IPS-NIHi11 (cell line): ENCODE measurements around the gene NCR3LG1.

Experiments used
- DNase-seq: peaks from one replicate; pipeline ENCODE4 v3.0.0; 2012; ENCODE audit warnings: mixed read lengths, low spot score

The NCR3LG1 gene

DNA sequence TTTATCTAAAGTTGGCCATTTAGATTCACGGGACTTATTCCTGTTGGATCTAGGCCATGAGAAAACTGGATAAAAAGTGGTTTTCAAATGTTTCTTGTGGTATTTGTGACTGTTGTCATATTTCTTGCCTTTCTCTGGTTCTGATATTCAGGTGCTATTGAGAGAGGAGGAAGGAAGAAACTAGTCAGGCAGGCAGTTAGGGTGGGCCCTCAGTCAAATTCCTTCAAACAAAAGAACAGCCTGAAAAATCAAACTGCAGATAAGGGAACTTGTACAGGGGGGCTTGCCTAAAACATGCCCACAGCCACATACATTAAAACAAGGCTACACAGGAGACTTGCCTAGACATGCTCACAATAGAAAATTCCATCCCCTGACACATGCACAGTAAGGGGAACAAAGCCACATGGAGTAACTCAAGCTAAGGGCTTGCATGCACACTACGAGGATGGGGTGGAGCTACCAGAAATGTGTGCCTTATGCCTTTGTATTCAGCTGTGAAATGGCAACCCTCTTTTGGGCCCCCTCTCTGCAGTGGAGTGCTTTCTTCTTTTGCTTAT is 18.2 kb downstream of the NCR3LG1 start:
- DNase-seq, result no peak

DNA sequence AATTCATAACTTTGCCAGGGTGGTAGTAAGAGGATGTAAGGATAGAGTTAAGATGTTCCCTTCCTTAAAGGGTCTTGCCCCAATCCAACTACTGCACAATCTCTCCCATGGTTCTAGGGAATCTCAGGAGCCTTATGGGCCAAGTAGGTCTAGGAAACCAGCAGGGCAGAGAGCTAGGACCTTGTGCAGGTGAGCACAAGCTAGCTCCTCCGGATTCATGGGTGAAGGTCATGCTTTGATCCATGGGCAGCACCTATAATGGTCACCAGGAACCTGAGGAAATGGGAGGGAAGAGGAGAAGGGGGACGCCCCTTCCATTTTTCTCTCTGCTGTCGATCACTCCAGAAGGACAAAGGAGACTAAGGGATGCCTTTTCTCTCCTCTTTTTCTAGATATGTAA is 20.0 kb downstream of the NCR3LG1 start:
- no peak for DNase-seq

DNA sequence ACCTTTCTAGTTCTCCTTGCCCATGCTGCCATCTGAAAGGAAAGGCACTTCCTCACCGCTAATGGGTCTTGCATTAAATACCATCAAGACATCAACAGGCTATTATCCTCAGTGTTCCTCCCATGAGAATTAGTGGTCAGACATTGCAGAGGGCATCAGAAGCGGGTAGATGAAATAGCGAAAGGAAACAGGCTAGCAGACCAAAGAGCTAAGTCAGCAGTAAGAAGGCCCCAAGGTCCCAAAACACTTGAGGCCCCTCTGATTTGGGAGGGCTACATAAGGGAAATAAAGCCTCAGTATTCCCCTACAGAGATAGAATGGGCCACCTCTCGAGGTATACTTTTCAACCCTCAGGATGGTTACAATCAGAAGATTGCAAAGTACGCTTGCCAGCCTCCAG is 23.9 kb downstream of the NCR3LG1 start:
- DNase-seq, result no peak

DNA sequence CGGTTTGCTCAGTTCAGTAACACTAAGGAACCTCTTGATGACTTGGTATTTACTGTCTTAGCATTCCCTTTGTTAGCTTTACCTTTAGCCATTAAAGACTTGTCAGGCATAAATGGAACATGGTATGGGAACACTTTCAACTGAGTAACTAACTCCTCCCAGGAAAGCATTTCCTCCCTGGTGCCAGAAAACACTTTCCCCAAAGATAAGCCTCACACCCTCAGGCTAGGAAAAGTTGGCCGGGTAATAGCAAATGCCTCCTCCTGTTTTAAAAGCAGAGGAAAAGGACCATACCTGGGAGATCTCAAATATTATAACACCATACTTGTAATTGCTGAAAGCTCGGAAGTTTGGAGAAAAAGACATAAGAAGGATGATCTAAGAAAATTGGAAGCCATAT is 24.9 kb downstream of the NCR3LG1 start:
- no peak for DNase-seq

DNA sequence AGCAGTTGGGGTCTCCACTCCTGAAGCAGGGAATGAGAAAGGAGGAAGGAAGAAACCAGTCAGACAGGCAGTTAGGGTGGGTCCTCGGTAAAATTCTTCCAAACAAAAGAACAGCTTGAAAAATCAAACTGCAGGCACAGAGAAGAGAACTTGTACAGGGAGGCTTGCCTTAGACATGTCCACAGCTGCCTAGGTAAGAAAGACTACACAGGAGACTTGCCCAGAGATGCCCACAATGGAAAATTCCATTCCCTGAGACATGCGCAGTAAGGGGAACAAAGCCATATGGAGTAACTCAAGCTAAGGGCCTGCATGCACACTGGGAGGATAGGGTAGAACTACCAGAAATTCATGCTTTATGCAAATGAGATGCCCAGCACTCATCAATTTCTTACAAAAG is 27.1 kb downstream of the NCR3LG1 start:
- no peak for DNase-seq

DNA sequence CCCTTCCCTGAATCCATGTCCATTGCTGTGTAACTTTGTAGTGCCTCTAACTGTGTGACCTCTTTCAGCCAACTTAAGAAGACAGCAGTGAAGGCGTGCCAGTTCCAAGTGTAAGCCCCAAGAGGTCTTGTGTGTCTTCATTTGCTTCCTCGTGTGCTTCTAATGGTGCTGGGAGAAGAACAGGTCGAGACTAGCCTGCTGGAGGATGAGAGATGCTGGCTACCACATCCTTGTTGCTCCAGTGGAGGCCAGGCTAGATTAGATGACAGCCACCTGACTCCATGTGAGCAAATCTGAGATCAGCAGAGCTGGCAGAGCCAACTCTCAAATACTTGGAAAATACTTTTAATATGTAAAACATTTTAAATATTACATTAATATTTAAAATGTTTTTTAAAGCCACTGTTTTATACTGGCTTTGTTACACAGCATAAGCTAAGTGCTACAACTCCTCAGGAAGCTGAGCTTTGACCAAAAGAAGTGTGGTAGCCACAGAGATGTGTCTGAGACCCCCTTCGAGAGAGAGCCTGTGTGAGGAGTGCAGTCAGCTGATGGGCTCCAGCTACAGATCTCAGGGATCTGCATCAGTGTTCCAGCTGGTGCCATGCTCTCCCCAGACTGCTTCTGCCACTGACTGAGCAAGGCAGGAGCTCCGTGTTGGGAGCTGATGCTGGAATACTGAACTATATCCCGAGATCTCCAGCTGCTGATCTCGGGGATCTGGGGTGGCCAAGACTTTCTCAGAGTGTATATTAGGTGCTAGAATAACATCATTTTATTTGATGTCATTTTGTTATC is 28.0 kb downstream of the NCR3LG1 start:
- DNase-seq, result no peak

DNA sequence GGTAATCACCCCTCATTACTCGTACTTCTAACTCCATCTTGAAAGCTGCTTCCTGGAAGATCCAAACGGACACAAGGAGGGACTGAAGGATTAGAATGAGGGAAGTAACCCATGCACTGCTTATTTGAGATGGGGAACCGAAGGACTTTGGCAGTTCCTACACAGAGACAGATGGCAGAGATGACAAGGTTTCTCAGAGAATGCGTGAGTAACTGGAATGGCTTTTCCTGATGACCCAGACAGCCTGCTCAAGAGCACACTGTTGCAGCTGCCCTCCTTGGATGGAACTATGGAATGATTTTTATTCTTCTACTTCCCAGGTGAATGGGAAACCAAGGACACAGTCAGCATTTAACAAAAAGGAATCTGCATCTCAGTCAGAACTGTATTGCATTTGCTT is 29.6 kb downstream of the NCR3LG1 start:
- DNase-seq, result no peak

DNA sequence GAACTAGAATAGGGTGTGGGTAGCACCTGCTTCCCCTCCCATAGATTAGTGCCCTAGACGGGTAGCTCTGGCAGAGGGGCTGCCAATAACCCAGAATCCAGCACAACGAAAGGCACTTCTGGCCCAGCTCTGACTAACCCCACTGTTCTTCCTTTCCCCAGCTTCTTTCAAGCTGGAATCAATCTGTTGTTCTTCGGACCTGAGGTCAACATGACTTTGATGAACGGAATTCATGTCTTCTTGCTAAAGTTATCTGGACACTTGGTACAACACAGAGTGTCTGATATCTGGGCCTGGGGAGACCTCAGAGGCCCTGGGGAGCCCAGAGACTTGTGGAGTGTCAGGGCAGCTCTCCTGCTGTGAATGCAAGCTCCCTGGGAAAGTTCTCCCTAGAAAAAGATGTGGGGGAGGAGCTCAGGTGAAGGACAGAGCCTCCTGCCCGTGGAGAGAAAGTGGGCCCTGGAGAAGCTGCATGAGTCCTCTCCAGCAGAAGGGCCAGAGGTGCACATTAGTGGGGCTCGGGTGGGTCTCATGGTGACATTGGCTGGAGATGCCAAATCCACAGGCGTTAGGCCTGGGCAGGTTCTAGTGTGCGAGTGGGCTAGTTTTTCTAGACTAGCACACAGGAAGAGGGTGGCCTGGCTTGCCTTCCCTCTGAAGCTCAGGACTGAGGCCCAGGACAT is 30.6 kb downstream of the NCR3LG1 start:
- DNase-seq, result no peak

DNA sequence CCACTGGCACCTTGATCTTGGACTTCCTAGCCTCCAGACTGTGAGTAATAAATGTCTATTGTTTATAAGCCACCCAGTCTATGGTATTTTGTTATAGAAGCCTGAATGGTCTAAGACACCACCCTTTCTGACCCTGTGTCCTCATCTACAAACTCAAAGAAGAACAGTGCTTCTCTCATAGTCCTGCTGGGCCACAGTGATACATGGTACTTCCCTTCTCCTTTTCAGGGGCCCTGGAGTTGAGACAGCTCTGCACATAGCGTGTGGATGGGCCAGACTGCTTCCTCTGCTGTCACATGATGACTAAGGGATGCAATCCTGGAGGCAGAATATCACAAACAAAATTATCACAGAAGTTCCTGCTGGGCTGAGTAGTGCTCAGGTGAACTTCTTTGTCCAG is 31.9 kb downstream of the NCR3LG1 start:
- DNase-seq, result no peak

DNA sequence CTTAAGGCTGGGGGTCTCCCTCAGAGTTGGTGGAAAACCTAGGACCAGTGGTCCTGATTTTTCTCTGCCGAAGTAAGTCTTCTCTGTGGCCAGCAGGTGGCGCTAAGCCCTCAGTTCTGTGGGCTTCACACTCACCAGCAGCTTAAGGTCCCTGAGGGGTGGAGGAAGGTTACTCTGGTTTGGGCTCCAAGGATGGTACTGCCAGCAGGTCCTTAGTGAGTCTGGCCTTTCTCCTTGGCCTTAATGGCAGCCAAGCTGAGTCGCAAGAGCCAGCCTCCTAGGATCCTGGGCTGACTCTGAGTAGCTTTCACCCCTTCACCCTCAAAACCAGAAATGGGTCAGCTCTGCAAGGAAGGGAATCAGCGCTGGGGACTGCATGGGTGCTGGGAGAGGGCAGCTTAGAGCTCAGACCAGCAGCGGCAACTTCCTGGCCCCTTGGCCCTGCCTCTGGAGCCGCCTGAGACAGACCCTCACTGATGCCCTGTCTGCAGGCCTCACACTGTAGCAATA is 32.5 kb downstream of the NCR3LG1 start:
- peak; percentile 71 for DNase-seq

DNA sequence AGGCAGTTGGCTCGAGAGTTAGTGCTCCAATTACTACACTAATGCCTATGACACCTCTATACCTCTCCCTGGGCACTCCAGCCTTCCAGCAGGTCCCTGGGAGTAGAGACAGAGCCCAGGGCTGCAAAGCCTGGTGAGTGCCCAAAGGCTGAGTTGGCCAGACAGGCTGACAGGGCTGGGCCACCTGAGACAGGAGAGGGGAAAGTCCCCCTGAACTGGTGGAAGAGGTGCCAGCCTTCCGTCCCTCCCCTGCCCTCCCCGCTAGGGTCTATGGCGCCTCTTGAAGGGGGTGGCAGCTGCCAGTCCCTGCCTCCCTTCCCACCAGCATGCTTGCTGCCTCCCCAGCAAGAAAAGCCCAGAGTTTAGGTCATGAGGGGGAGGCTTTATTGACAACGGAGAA is 33.9 kb downstream of the NCR3LG1 start:
- no peak for DNase-seq

DNA sequence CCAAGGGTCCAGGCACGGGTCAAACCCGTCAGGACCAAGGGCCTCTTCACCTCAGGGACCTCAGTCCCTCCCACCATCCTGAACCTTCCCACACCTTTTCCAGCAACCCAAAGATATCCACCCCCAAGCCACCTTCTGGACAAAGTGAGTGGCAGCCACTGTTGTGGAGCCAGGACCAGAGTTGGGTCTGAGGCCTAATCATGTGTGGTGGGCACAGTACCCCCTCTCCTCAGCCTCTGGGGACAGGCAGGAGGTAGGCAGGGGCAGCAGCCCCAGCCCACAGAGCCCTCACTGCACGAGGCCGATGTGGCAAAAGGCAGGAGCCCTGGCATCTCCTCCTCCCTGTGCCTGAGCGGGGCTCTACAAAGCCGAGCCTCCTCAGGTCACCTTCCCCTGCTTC is 34.3 kb downstream of the NCR3LG1 start:
- no peak for DNase-seq

DNA sequence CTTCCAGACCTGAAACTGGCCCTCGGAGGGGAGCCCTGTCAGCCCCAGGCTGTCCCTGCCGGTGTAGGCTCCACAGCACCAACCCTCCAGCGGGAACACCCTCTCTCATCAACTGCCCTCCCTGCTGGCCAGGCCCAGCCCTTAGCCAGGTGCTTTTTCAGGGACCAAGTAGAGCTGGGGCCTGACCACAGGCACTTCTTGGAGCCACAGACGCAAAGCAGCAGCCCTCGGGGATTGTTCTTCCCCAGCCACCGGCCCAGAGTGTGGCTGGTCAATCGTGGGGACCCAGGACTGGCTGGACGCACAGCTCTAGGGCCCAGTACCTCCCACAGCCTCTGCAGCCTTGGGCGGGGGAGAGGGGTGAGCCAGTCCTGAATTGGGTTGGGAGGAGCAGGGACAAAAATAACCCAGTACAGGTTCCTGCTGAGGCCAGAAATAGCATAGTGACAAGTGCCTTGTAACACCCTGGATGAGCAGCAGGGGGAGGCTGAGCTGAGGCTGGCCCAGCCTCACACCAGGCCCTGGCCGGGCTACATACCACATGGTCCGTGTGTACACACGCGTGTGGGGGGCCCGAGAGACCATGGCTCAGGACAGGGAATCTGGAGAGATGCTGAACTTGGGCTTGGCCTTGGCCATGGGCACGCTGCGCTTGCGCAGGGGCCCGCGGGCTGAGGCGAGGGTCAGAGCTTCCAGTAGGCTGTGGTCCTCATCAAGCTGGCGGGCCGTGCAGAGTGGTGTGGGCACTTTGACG is 34.9 kb downstream of the NCR3LG1 start:
- DNase-seq, result peak; percentile 57

DNA sequence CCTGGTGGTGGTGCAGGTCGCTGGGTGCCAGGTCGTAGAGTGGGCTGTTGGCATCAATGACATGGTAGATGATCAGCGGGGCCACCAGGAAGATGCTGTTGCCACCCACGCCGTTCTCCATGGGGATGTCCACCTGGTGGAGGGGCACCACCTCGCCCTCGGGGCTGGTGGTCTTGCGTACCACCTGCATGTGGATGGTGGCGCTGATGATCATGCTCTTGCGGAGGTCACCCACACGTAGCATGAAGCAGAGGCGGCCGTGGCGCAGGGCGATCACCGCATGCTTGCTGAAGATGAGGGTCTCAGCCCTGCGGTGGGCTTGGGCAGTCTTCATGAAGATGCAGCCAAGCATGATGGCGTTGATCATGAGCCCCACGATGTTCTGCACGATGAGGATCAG is 35.7 kb downstream of the NCR3LG1 start:
- DNase-seq, result no peak

DNA sequence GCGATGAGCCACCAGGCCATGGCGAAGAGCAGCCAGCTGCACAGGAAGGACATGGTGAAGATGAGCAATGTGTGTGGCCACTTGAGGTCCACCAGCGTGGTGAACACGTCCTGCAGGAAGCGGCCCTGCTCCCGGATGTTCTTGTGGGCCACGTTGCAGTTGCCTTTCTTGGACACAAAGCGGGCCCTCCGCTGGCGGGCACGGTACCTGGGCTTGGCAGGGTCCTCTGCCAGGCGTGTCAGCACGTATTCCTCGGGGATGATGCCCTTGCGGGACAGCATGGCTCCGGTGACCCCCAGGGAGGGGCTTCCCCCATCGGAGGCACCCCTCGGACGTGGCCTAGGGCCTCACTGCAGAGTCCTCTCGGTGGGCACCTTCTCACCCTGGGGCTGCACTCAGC is 36.2 kb downstream of the NCR3LG1 start:
- DNase-seq, result no peak

DNA sequence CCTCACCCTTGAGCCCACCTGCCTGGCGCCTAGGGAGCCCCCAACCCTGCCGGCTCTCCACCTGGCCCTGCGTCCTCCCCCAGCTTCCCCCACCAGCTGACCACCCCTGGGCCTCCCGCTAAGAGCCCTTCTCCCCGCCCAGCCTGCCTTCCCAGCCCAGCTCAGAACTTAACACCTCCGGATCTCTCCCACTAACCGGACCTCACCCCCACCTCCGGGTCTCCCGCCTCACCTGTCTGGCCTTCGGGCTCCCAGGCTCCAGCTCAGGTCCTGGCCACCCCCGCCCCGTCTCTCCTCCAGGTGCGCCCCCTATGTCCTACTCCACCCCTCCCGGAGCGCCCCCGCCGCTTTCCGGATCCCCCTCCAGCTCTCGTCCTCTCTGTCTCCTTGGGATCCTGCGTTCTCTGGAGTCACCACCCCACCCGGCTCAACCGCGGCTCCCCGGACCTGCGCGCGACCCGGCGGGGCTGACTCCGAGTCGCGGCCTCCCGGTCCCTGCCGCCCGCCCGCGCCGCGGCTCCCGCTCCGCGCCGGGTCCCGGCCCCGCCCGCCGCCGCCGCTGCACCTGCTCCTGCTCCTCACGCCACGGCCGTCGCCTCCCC is 37.1 kb downstream of the NCR3LG1 start, which contains the start of gene KCNJ11:
Gene KCNJ11 (minus strand): TSS at position 51 of the 602 bp plus-strand sequence. CDS start 568 bp downstream, outside the sequence.
- peak; percentile 51 for DNase-seq

DNA sequence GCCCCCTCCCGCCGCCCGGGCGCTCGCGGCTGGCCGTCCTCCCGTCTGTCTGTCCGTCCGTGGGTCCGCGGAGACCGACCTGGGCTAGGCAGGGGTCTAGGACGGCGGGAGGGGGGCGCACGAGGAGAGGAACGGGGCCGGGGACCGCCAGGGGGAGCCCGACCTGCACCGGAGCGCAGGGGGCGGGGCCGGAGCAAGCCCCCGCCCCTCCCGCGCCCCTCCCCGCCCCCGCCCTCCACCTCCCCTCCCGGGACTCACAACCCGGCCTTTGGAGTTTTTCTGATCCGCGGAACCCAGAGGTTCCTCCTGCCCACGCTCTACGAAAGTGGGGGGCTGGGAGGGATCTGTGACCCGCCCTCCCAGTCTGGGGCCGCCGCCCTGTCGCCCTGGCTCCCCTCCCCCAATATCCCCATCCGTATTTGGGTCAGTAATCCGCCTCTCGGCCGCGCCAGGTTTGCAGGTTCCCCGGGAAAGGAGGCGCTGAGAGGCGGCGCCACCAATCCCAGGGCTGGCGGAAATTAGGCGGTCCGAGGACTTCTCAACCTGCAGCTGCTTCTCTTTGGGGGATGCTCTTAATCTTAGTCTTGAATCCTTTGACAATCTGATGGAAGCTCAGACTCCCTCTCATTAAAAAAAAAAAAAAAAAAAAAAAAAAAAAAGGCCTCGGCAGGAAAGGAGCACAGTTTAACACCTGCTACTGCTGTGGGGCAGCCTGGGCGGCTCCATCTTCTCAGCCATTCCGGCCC is 37.8 kb downstream of the NCR3LG1 start:
- DNase-seq, result peak; percentile 93

DNA sequence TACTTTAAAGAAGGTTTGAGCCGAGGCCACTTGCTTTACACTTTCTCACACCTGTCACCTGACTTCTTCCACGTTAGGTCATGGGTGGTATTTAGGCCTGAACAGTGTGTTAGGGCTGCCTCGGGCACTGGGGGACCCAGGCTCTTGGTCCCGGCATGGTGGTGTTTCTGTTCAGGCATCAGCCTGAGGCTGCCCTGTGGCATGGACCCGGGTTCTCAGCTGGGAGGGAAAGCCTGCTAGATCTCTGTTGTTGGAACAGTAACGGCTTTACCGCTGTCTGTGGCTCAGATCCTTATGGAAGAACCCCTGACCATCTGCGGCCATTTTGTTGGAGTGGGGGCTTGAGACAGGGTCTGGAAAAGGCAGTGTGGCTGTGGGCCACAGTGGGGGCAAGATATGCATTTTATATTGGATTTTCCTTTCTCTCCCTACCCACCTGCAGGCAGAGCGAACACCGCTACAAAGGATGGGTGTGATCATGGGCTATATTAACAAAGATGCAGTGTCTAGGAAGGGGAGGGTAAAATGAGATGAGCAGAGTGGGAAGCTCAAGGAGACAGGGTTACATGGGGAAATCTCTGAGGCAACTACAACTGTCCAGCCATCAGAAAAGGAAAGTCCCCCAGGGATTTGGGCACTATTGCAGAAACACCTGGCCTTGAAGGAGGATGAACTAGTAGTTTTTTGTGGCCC is 38.5 kb downstream of the NCR3LG1 start:
- DNase-seq, result no peak

DNA sequence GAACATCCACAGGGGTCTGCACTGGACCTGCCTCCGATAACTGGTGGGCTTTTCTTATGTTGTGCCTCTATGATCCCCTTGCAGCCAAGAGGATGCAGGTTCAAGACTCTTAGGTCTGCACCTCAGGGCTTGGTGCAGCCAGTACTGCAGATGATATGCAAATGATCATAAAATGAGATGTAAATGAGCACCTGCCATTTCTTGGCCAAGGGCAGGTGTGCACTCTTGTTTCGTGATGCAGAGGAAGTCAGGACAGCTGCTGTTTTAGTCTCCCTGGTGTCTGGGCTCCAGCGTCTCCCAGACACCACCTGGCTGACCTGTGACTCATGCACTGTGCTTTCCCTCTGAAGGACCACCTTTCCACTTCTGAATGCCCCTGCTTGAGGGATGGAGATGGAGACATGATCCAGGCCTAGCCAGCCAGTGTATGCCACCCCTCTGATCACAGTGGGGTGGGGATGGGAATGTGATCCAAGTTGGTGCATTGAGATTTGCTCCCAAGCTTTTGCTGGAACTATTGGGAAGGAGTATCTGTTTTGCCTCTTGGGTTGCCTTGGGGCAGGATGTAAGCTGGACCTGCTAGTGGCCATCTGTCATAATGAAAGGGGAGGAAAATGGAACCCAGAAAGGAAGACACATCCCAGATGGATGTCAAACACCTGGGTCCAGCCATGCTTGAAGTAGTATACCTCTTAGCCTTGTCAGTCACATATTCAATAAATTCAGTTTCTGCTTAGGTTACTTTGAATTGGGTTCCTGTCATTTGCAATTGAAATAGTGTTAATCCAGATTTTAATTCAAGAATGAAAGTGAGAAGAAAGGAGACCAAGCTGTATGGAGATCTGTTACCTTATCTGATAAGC is 40.1 kb downstream of the NCR3LG1 start:
- DNase-seq, result no peak

DNA sequence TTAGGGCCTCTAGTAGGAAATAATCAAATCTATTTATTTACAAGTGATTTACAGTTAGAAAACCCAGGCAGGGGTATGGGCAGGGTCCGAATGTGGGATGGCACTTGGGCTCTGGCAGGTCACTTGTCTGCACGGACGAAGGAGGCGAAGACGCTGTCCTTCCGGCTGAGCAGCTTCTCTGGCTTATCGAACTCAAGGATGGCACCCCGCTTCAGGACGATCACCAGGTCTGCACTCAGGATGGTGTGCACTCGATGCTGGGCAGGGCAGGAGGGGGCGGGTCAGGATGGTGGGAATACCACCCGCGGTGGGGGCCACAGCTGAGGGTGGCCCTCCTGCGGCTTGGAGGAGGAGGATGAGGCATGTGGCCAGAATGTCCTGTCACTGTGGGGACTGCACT is 41.3 kb downstream of the NCR3LG1 start:
- DNase-seq, result no peak
